Adrenal gland (tissue), 12 donors: Measurements from ENCODE around the gene FHOD3. TPM values are rescaled to one million over a fixed set of nuclear protein-coding genes. Genes with fewer than 3 reads are reported as not detected.

Experiments used
- DNase-seq, 7 donors: peaks; one replicate each; pipeline ENCODE4 v3.0.0-alpha.2; 2019 to 2020
- H3K27ac ChIP-seq, 5 donors: fragments of 200-600 bp; sonication (generic) in 4 of 5; 1 replicate in 3 of 5; 2 replicates in 2 of 5; pipeline versions ENCODE4 v1.5.1 to v1.8.0; 2016 to 2020; ENCODE audit warnings: mild to moderate bottlenecking in 1 of 5
- H3K27me3 ChIP-seq: fragments of 200-600 bp; 2 replicates; pipeline ENCODE4 v1.8.0; 2021
- H3K36me3 ChIP-seq, 2 donors: fragments of 200-600 bp; replicated peaks in 1 of 2; 1 replicate in 1 of 2; 2 replicates in 1 of 2; pipeline versions ENCODE4 v1.5.1 to v1.8.0; 2018 to 2022
- H3K4me1 ChIP-seq, 2 donors: fragments of 200-600 bp; replicated peaks in 1 of 2; 1 replicate in 1 of 2; 2 replicates in 1 of 2; pipeline versions ENCODE4 v1.5.1 to v1.8.0; 2018 to 2021
- H3K4me3 ChIP-seq, 4 donors: fragments of 200-600 bp; sonication (generic) in 3 of 4; one replicate each; pipeline ENCODE4 v1.5.1; 2016 to 2018
- H3K9me3 ChIP-seq, 3 donors: fragments of 200-600 bp; sonication (generic) in 1 of 3; replicated peaks in 1 of 3; 1 replicate in 2 of 3; 2 replicates in 1 of 3; pipeline versions ENCODE4 v1.5.1 to v1.8.0; 2016 to 2021
- POLR2A ChIP-seq, 2 donors: fragments of 450-650 bp; IDR thresholded peaks; one replicate each; pipeline ENCODE4 v1.6.1; 2017; ENCODE audit warnings: antibody characterized with exemption in 2 of 2, mild to moderate bottlenecking in 2 of 2, moderate library complexity in 1 of 2
- WGBS, 4 donors: extraction: QIAGEN DNeasy Blood & Tissue Kit in 2 of 4; methylation state at CpG; one replicate each; pipeline versions ENCODE4 v1.1.5 to v1.1.7; 2013 to 2017; 5-methylcytosine and 5-hydroxymethylcytosine counted together
- intact Hi-C, 2 donors: fragments of 100-400 bp; cut with DNase I; formaldehyde crosslinking; loops; one replicate each; pipeline versions ENCODE4 v1.14.1 to v1.15.0; 2022 to 2023
- polyA plus RNA-seq, 3 donors: library from polyadenylated mRNA; stranded (reverse); fragments of 200-250 nt in 2 of 3; fragments of 350-450 nt in 1 of 3; fragmentation: Illumina TruSeq in 1 of 3; extraction: RNeasy Lipid Tissue Mini Kit (QIAGEN cat#74804) in 1 of 3; gene quantifications; one replicate each; pipeline ENCODE4 v1.2.3, GENCODE V29; 2013 to 2014
- total RNA-seq, 9 donors: library from RNA; depleted of rRNA in 4 of 9; stranded (reverse); fragments of >200 nt in 4 of 9; fragments of 120-200 nt in 1 of 9; fragmentation: NEBNext Ultra II Directional in 1 of 9; extraction: Animal tissue kit (Norgen Biotek cat#: 25700) in 1 of 9; gene quantifications; one replicate each; pipeline versions ENCODE4 v1.1.0 to v1.2.4, GENCODE V29; 2013 to 2023
- TF ChIP-seq, protein P1 (sequence below), 6 experiments: fragments of 450-650 bp in 4 of 6; fragments of 200-600 bp in 2 of 6; sonication (generic) in 1 of 6; IDR thresholded peaks; 1 replicate in 5 of 6; 2 replicates in 1 of 6; pipeline versions ENCODE4 v1.5.1 to v1.8.0; 2016 to 2021; ENCODE audit warnings: antibody characterized with exemption in 6 of 6, mild to moderate bottlenecking in 2 of 6, moderate library complexity in 1 of 6
- donor health status: healthy with polysubstance abuse.
- donor health status: Bipolar disorder and iron deficiency.
- donor health status: DM: yes; HTN: yes; CAD: no.
- donor health status: DM: no; HTN: no; CAD: no.
- donor health status: DM: no; HTN: no; CAD: no.
- donor health status: DM: yes; HTN: yes; CAD: no.

The FHOD3 gene
- total and polyA plus RNA-seq, 12 donors, result 17.5 to 87.9 (median 48.5) TPM

GRCh38 chr18:36315736-36316135 lies 18.2 kb downstream of the FHOD3 start:
- H3K4me1 ChIP-seq, result peaks cover 34 to 39% of the 10 kb centered on the region in 2 donors
- peak overlapping the region in 4 of 5 donors; percentile 69 to 83 (median 76) for H3K27ac ChIP-seq

GRCh38 chr18:36316246-36316645 lies 18.7 kb downstream of the FHOD3 start:
- Histone ChIP-seq H3K4me1 (peaks cover 34 to 39% of the 10 kb centered on the region in 2 donors), H3K9me3 (peaks cover 0 to 10% (median 0%) of the 10 kb centered on the region in 3 donors), H3K27me3 (no peaks in the 10 kb centered on the region), H3K36me3 (no peaks in the 10 kb centered on the region), H3K4me3 (no peak overlapping the region), H3K27ac (peak overlapping the region in 2 of 5 donors; percentile 40 to 73)
- peak in 1 of 7 donors; percentile 13 for DNase-seq
- 57 to 80% (median 74%) methylated on average over 2 of the region's 2 CpGs for WGBS, 4 donors
- intact Hi-C loops, result no loop called here
- TF ChIP-seq POLR2A (IDR thresholded peaks at IDR 0.05), result no peak
- TF ChIP-seq, protein P1, sequence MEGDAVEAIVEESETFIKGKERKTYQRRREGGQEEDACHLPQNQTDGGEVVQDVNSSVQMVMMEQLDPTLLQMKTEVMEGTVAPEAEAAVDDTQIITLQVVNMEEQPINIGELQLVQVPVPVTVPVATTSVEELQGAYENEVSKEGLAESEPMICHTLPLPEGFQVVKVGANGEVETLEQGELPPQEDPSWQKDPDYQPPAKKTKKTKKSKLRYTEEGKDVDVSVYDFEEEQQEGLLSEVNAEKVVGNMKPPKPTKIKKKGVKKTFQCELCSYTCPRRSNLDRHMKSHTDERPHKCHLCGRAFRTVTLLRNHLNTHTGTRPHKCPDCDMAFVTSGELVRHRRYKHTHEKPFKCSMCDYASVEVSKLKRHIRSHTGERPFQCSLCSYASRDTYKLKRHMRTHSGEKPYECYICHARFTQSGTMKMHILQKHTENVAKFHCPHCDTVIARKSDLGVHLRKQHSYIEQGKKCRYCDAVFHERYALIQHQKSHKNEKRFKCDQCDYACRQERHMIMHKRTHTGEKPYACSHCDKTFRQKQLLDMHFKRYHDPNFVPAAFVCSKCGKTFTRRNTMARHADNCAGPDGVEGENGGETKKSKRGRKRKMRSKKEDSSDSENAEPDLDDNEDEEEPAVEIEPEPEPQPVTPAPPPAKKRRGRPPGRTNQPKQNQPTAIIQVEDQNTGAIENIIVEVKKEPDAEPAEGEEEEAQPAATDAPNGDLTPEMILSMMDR (IDR thresholded peaks at IDR 0.05), result no peak

More at GRCh38 chr18:36315736-36316135, 18.2 kb downstream of the FHOD3 start:
- no peaks in the 10 kb centered on the region for H3K36me3 ChIP-seq
- peak in 1 of 2 donors; percentile 51 for TF ChIP-seq POLR2A (IDR thresholded peaks at IDR 0.05)
- TF ChIP-seq, protein P1 (IDR thresholded peaks at IDR 0.05), result no peak
- 47 to 63% (median 59%) methylated on average over 9 to 10 of the region's 10 CpGs for WGBS, 4 donors
- intact Hi-C loops, result no loop called here
- H3K9me3 ChIP-seq, result peaks cover 0 to 10% (median 0%) of the 10 kb centered on the region in 3 donors
- no peak overlapping the region for H3K4me3 ChIP-seq
- no peaks in the 10 kb centered on the region for H3K27me3 ChIP-seq
- peak; percentile 48 to 74 (median 70) for DNase-seq

DNA sequence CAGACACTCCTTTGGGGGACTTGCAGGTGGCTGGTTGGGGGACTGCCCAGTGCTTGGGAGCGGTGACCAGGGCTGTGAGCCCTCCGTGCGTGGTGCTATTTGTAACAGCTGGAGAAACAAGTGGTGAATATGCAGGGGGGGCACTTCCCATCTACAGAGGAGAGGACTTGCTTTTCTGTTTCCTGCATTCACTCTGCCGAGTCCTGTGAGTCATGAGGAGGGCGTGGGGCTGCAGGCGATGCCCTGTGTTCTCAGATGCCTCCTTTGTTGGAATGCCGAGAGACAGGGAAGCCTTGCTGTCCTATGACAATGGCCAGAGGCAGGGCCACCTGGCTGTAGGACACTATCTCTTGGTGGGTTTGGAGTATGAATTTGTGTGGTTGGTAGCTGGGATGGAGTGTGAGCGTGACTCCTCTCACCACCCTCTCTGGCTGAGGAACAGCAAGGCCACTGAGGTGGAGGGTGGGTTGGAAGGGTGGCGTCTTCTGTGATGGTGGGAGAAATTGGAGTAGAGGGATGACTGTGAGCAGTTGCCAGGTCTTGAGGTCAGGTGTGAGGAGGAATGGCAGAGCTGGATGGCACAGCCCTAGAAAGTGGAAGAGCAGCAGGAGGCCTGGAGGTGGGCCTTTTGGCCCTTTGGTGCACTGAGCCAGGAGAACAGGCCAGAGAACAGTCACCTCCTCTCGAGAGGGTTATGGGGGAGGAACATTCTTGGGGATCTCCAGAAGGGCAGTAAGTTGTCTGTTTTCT lies 24.3 kb downstream of the FHOD3 start:
- intact Hi-C loops, result no loop called here
- WGBS, 4 donors, result 71 to 76% (median 71%) methylated on average over 10 of the region's 10 CpGs
- Histone ChIP-seq H3K9me3 (peaks cover 0 to 10% (median 0%) of the 10 kb centered on the region in 3 donors), H3K4me1 (peaks cover 0 to 17% of the 10 kb centered on the region in 2 donors), H3K36me3 (no peaks in the 10 kb centered on the region), H3K27ac (no peak overlapping the region), H3K27me3 (no peaks in the 10 kb centered on the region), H3K4me3 (no peak overlapping the region)
- DNase-seq, result peak in 4 of 7 donors; percentile 14 to 51 (median 40)
- no peak for TF ChIP-seq POLR2A (IDR thresholded peaks at IDR 0.05)
- TF ChIP-seq, protein P1 (IDR thresholded peaks at IDR 0.05), result no peak

- Histone ChIP-seq H3K36me3 (no peaks in the 10 kb centered on the region), H3K9me3 (peaks cover 0 to 10% (median 0%) of the 10 kb centered on the region in 3 donors), H3K27ac (no peak overlapping the region), H3K4me3 (no peak overlapping the region), H3K4me1 (peaks cover 0 to 17% of the 10 kb centered on the region in 2 donors), H3K27me3 (no peaks in the 10 kb centered on the region)
- intact Hi-C loops, result no loop called here
- 90 to 100% (median 95%) methylated on average over 1 of the region's 1 CpG for WGBS, 4 donors
- TF ChIP-seq, protein P1 (IDR thresholded peaks at IDR 0.05), result no peak
- TF ChIP-seq POLR2A (IDR thresholded peaks at IDR 0.05), result no peak
- DNase-seq, result no peak
Measured at GRCh38 chr18:36322408-36322728, 24.9 kb downstream of the FHOD3 start.
